Caco-2 (cell line): Measurements from ENCODE around the gene TTC7B. TPM values are rescaled to one million over a fixed set of nuclear protein-coding genes. Genes with fewer than 3 reads are reported as not detected.

Source experiments
- BruUV-seq: library from RNA; stranded (reverse); fragments of 400-500 nt; replicated peaks from 2 replicates; lab custom pipeline; 2021; lab: Mats Ljungman, UMichigan
- CTCF ChIA-PET: fragments of 300-600 bp; sonication (Branson Sonifier 250); formaldehyde crosslinking; loops from one replicate; lab custom pipeline; 2022; ENCODE audit warnings: antibody characterized with exemption; lab: Charles Lee
- POLR2A ChIA-PET: fragments of 300-600 bp; sonication (Branson Sonifier 250); formaldehyde crosslinking; loops from one replicate; lab custom pipeline; 2022; ENCODE audit warnings: antibody characterized with exemption; lab: Charles Lee
- DNase-seq, 2 experiments: peaks; one replicate each; pipeline versions ENCODE4 v3.0.0 to v3.0.0-alpha.2; 2020 to 2022
- H3K27me3 ChIP-seq: replicated peaks from 2 replicates; pipeline ENCODE4 v1.6.0; 2011; ENCODE audit warnings: low read length; ENCODE audit not compliant: control insufficient read depth, insufficient read depth
- H3K36me3 ChIP-seq: 2 replicates; pipeline ENCODE4 v1.5.1; 2011; ENCODE audit warnings: low read length; ENCODE audit not compliant: control insufficient read depth, insufficient read depth
- H3K4me1 ChIP-seq: fragments of 250-450 bp; sonication (Bioruptor Pico); 2 replicates; pipeline ENCODE4 v1.5.1; 2020; ENCODE audit warnings: mild to moderate bottlenecking
- H3K4me3 ChIP-seq: 2 replicates; pipeline ENCODE4 v1.5.1; 2011; ENCODE audit warnings: low read depth, mild to moderate bottlenecking, control low read depth, low read length
- H3K9me3 ChIP-seq: fragments of 250-450 bp; sonication (Bioruptor Pico); 2 replicates; pipeline ENCODE4 v1.5.1; 2020; ENCODE audit warnings: mild to moderate bottlenecking, moderate library complexity
- H3K27ac Mint-ChIP-seq: one replicate; pipeline ENCODE4 v1.8.0; 2022; ENCODE audit warnings: mixed read lengths; ENCODE audit not compliant: unreplicated experiment
- H3K27me3 Mint-ChIP-seq: one replicate; pipeline ENCODE4 v1.8.0; 2022; ENCODE audit warnings: mixed read lengths; ENCODE audit not compliant: insufficient read depth, unreplicated experiment
- H3K36me3 Mint-ChIP-seq: one replicate; pipeline ENCODE4 v1.8.0; 2022; ENCODE audit warnings: mild to moderate bottlenecking, mixed read lengths; ENCODE audit not compliant: insufficient read depth, unreplicated experiment
- H3K4me1 Mint-ChIP-seq: one replicate; pipeline ENCODE4 v1.8.0; 2022; ENCODE audit warnings: low read depth, mixed read lengths; ENCODE audit not compliant: unreplicated experiment
- H3K4me3 Mint-ChIP-seq: one replicate; pipeline ENCODE4 v1.8.0; 2022; ENCODE audit warnings: mild to moderate bottlenecking, moderate library complexity, mixed read lengths; ENCODE audit not compliant: unreplicated experiment
- H3K9me3 Mint-ChIP-seq: one replicate; pipeline ENCODE4 v1.8.0; 2022; ENCODE audit warnings: mixed read lengths; ENCODE audit not compliant: unreplicated experiment
- intact Hi-C: fragments of 100-400 bp; cut with micrococcal nuclease; formaldehyde crosslinking; loops from one replicate; pipeline ENCODE4 v1.10.0; 2022; ENCODE audit not compliant: unreplicated experiment
- total RNA-seq: library from RNA; stranded (reverse); gene quantifications from 2 replicates; pipeline ENCODE4 v1.2.3, GENCODE V29; 2022
- TF ChIP-seq, protein P1 (sequence below), 2 experiments: fragments of 200-600 bp in 1 of 2; IDR thresholded peaks; 1 replicate in 1 of 2; 2 replicates in 1 of 2; pipeline versions ENCODE4 v1.5.1 to v1.8.0; 2011 to 2022; ENCODE audit warnings: antibody characterized with exemption in 1 of 2, control low read depth in 1 of 2, inconsistent platforms in 1 of 2, low read depth in 1 of 2, low read length in 1 of 2, mild to moderate bottlenecking in 1 of 2, moderate library complexity in 1 of 2; ENCODE audit not compliant: insufficient read depth in 1 of 2, severe bottlenecking in 1 of 2, unreplicated experiment in 1 of 2

TTC7B gene
- total RNA-seq, 1 experiment from 2014 or later = 28.5 TPM

DNA sequence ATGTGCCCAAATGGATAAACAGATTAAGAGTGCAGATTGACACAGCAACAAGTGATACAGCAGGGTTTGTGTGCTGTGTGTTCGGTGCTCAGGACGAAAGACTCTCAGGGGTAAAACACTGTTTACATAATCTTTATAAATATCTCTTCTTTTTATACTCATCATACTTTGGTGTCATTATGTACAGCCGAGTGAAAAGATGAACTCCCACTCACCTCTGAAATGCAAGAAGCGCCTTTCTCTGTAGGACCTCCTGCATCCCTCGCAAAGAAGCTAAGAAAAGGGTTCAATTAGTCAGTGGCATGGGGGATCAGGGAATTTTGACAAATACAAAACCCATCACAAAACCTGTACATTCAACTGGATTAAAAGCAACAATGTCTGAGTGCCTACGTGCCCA is 163.6 kb downstream of the TTC7B start:
- H3K36me3 Mint-ChIP-seq = no peaks in the 10 kb centered on the region
- TF ChIP-seq, protein P1, sequence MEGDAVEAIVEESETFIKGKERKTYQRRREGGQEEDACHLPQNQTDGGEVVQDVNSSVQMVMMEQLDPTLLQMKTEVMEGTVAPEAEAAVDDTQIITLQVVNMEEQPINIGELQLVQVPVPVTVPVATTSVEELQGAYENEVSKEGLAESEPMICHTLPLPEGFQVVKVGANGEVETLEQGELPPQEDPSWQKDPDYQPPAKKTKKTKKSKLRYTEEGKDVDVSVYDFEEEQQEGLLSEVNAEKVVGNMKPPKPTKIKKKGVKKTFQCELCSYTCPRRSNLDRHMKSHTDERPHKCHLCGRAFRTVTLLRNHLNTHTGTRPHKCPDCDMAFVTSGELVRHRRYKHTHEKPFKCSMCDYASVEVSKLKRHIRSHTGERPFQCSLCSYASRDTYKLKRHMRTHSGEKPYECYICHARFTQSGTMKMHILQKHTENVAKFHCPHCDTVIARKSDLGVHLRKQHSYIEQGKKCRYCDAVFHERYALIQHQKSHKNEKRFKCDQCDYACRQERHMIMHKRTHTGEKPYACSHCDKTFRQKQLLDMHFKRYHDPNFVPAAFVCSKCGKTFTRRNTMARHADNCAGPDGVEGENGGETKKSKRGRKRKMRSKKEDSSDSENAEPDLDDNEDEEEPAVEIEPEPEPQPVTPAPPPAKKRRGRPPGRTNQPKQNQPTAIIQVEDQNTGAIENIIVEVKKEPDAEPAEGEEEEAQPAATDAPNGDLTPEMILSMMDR (IDR thresholded peaks at IDR 0.05; ENCODE audit: insufficient read depth in 1 of 2, low read depth in 1 of 2, low read length in 1 of 2, severe bottlenecking in 1 of 2, unreplicated experiment in 1 of 2) = no peak
- ChIA-PET POLR2A (no interaction called here), CTCF (no interaction called here)
- H3K4me1 ChIP-seq = no peaks in the 10 kb centered on the region
- intact Hi-C loops = no loop called here
- H3K4me1 Mint-ChIP-seq = no peaks in the 10 kb centered on the region
- H3K9me3 ChIP-seq = no peaks in the 10 kb centered on the region
- no peaks in the 10 kb centered on the region for H3K36me3 ChIP-seq
- H3K9me3 Mint-ChIP-seq = no peaks in the 10 kb centered on the region
- no peak overlapping the region for H3K4me3 ChIP-seq
- no peaks in the 10 kb centered on the region for H3K27me3 Mint-ChIP-seq
- BruUV-seq = no TSS peak
- no peak overlapping the region for H3K27ac Mint-ChIP-seq
- no peak for DNase-seq
- no peak overlapping the region for H3K4me3 Mint-ChIP-seq
- H3K27me3 ChIP-seq = no peaks in the 10 kb centered on the region

DNA sequence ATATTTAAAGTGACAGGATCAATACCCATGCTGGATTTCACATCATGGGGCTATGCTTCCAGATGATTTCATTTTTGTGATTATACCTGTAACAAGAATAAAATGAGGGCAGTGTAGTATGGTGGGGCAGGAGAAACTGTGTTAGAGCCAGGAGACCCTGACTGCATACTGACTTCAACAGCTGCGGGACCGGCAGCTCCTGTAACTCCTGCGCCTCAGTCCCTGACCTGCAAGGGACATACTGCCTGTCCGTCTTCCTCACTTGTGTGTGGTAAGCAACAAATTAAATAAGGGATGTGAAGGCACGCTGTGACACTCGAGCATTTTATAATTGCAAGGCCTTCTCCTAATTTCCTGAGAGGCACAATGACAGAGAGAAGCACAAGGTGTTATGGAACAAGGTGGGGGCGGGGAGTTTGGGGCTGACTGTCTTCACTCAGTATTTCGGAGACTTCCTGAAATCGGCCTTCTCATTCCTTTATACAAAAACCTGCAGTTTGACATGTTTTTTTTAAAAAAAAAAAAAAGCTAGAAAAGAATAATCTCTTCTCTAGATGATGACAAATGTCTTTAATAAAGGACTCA is 164.2 kb downstream of the TTC7B start:
- no peaks in the 10 kb centered on the region for H3K27me3 Mint-ChIP-seq
- Histone ChIP-seq H3K9me3 (no peaks in the 10 kb centered on the region), H3K27me3 (no peaks in the 10 kb centered on the region), H3K36me3 (no peaks in the 10 kb centered on the region), H3K4me3 (no peak overlapping the region), H3K4me1 (no peaks in the 10 kb centered on the region)
- DNase-seq = no peak
- TF ChIP-seq, protein P1 (IDR thresholded peaks at IDR 0.05; ENCODE audit: insufficient read depth in 1 of 2, low read depth in 1 of 2, low read length in 1 of 2, severe bottlenecking in 1 of 2, unreplicated experiment in 1 of 2) = no peak
- no peaks in the 10 kb centered on the region for H3K36me3 Mint-ChIP-seq
- no peaks in the 10 kb centered on the region for H3K9me3 Mint-ChIP-seq
- intact Hi-C loops = no loop called here
- POLR2A ChIA-PET = no interaction called here
- no peak overlapping the region for H3K27ac Mint-ChIP-seq
- CTCF ChIA-PET = no interaction called here
- no peak overlapping the region for H3K4me3 Mint-ChIP-seq
- H3K4me1 Mint-ChIP-seq = no peaks in the 10 kb centered on the region
- BruUV-seq = no TSS peak

DNA sequence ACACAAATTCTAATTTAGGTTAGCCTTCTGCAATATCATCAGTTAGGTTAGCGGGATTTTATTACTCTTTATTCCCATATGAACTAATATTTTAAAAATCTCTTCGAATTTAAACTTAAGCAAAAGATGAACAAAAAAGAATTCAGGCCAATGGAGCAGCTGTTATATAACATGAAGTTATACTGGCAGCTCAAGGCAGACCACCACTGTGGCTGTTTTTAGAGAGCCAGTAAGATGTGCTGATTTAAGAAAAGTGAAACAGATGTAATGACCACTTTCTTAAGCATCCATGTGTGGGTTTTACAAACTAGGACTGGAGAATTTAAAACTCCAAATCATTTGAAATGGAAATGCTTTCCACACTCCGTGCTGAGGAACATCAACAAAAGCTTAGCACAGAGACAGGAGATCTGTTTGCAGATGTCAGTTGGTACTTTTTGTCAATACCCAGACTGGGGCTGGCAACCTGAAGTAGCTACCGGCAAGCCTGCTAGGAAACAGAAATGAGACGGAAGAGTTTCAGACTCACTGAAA is 164.9 kb downstream of the TTC7B start:
- H3K36me3 ChIP-seq = no peaks in the 10 kb centered on the region
- no peaks in the 10 kb centered on the region for H3K27me3 ChIP-seq
- Mint-ChIP-seq H3K36me3 (no peaks in the 10 kb centered on the region), H3K4me1 (no peaks in the 10 kb centered on the region), H3K4me3 (no peak overlapping the region), H3K27ac (no peak overlapping the region), H3K27me3 (no peaks in the 10 kb centered on the region), H3K9me3 (no peaks in the 10 kb centered on the region)
- no peak overlapping the region for H3K4me3 ChIP-seq
- no peak for DNase-seq
- H3K4me1 ChIP-seq = peaks cover 6% of the 10 kb centered on the region
- POLR2A ChIA-PET = no interaction called here
- CTCF ChIA-PET = no interaction called here
- no peaks in the 10 kb centered on the region for H3K9me3 ChIP-seq
- intact Hi-C loops = no loop called here
- no TSS peak for BruUV-seq
- TF ChIP-seq, protein P1 (IDR thresholded peaks at IDR 0.05; ENCODE audit: insufficient read depth in 1 of 2, low read depth in 1 of 2, low read length in 1 of 2, severe bottlenecking in 1 of 2, unreplicated experiment in 1 of 2) = no peak
